Frontal cortex (tissue), 4 donors: ENCODE measurements around the gene MKS1. TPM values are rescaled to one million over a fixed set of nuclear protein-coding genes. Genes with fewer than 3 reads are reported as not detected.

ENCODE experiments used
- DNase-seq, 2 donors: peaks; one replicate each; pipeline ENCODE4 v3.0.0; 2012; ENCODE audit warnings: low spot score in 2 of 2
- FAIRE-seq: peaks from 2 replicates; lab custom pipeline; 2012; peaks lifted over from hg19 to GRCh38; lab: Jason Lieb, UNC
- total RNA-seq: library from RNA; depleted of rRNA; stranded (reverse); fragments of >200 nt; gene quantifications from one replicate; pipeline ENCODE4 v1.2.3, GENCODE V29; 2014
- donor health status: control.
- donor health status: control.
- donor health status: control.

The MKS1 gene
- total RNA-seq, 1 donor from 2014 or later: 13.0 TPM

GRCh38 chr17:58208344-58208743 lies 10.7 kb downstream of the MKS1 start:
- DNase-seq: no peak
- FAIRE-seq: no peak

GRCh38 chr17:58207451-58207850 lies 11.6 kb downstream of the MKS1 start:
- DNase-seq (no peak), FAIRE-seq (no peak)

- DNase-seq (no peak), FAIRE-seq (no peak)
These were observed 13.1 kb downstream of the MKS1 start for GRCh38 chr17:58205936-58206335.

- no peak for FAIRE-seq
These were observed 14.3 kb downstream of the MKS1 start for GRCh38 chr17:58204796-58205195.

GRCh38 chr17:58202859-58203258 lies 16.2 kb downstream of the MKS1 start:
- FAIRE-seq: no peak

More at GRCh38 chr17:58204796-58205195, 14.3 kb downstream of the MKS1 start:
- DNase-seq: no peak

GRCh38 chr17:58200024-58200633 lies 18.9 kb downstream of the MKS1 start:
- DNase-seq (no peak), FAIRE-seq (no peak)

More at GRCh38 chr17:58202859-58203258, 16.2 kb downstream of the MKS1 start:
- no peak for DNase-seq

- FAIRE-seq (no peak), DNase-seq (no peak)
These were observed 22.4 kb downstream of the MKS1 start for GRCh38 chr17:58196610-58197009.

GRCh38 chr17:58195518-58196123 lies 23.4 kb downstream of the MKS1 start:
- FAIRE-seq: no peak
- no peak for DNase-seq

- no peak for FAIRE-seq
- DNase-seq: no peak
These were observed 25.3 kb downstream of the MKS1 start for GRCh38 chr17:58193641-58194255.

- no peak for DNase-seq
- no peak for FAIRE-seq
These were observed 26.4 kb downstream of the MKS1 start, which contains the start of gene EPX for GRCh38 chr17:58192612-58193011. TSS of gene EPX (plus strand) at chr17:58192726. CDS start at chr17:58192847, 121 bp downstream.

- DNase-seq (no peak), FAIRE-seq (no peak)
These were observed 27.7 kb downstream of the MKS1 start for GRCh38 chr17:58191241-58191896.

- FAIRE-seq (no peak), DNase-seq (peak in 1 of 2 donors; percentile 59)
These were observed 29.5 kb downstream of the MKS1 start for GRCh38 chr17:58189436-58190146.

GRCh38 chr17:58187675-58188074 lies 31.4 kb downstream of the MKS1 start:
- no peak for FAIRE-seq
- DNase-seq: no peak

GRCh38 chr17:58187063-58187462 lies 32.0 kb downstream of the MKS1 start:
- no peak for DNase-seq
- FAIRE-seq: no peak

GRCh38 chr17:58186591-58186990 lies 32.5 kb downstream of the MKS1 start:
- FAIRE-seq (no peak), DNase-seq (no peak)

GRCh38 chr17:58184986-58185761 lies 33.9 kb downstream of the MKS1 start:
- FAIRE-seq: no peak
- no peak for DNase-seq

GRCh38 chr17:58184308-58184985 lies 34.6 kb downstream of the MKS1 start:
- DNase-seq (no peak), FAIRE-seq (no peak)

- DNase-seq (no peak), FAIRE-seq (no peak)
These were observed 35.5 kb downstream of the MKS1 start for GRCh38 chr17:58183514-58183913.

GRCh38 chr17:58181796-58182195 lies 37.3 kb downstream of the MKS1 start:
- DNase-seq (no peak), FAIRE-seq (no peak)
